ENCODE results near the gene RILPL1.
"Not testable (repeated sequence)": the region's sequence is repeated elsewhere in the genome, so short reads cannot be mapped to it uniquely, and the experiment has no call there.

Gene RILPL1

GRCh38 chr12:123489580-123489979, 43.9 kb downstream of the RILPL1 start:
- no peak for FAIRE-seq
- DNase-seq (ENCODE audit: insufficient read length) = no peak

GRCh38 chr12:123488539-123489230, 44.8 kb downstream of the RILPL1 start:
- FAIRE-seq (no peak), DNase-seq (ENCODE audit: insufficient read length) (no peak)
- TF ChIP-seq POLR2AphosphoS5 (IDR thresholded peaks at IDR 0.05; ENCODE audit: low read depth, low read length) (no peak), TAF1 (IDR thresholded peaks at IDR 0.05; ENCODE audit: borderline replicate concordance, low read depth, low read length) (no peak), POLR2A (IDR thresholded peaks at IDR 0.05; ENCODE audit: low read depth, low read length) (no peak)

More at GRCh38 chr12:123489580-123489979, 43.9 kb downstream of the RILPL1 start:
- TF ChIP-seq POLR2AphosphoS5 (IDR thresholded peaks at IDR 0.05; ENCODE audit: low read depth, low read length) (no peak), TAF1 (IDR thresholded peaks at IDR 0.05; ENCODE audit: borderline replicate concordance, low read depth, low read length) (no peak), POLR2A (IDR thresholded peaks at IDR 0.05; ENCODE audit: low read depth, low read length) (no peak)

DNA sequence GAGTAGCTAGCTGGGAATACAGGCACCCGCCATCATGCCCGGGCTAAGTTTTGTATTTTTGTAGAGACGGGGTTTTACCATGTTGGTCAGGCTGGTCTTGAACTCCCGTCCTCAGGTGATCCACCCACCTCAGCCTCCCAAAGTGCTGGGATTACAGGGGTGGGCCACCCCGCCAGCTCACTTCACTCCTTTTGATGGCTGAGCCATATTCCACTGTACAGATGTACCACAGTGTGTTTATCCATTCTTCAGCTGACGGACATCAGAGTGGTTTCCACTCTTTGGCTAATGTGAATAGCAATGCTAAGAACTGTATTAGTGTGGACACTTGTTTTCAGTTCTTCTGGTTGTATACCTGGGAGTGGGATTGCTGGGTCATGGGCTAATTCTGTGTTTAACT, 46.1 kb downstream of the RILPL1 start:
- TF ChIP-seq POLR2AphosphoS5 (IDR thresholded peaks at IDR 0.05; ENCODE audit: low read depth, low read length) (no peak), TAF1 (IDR thresholded peaks at IDR 0.05; ENCODE audit: borderline replicate concordance, low read depth, low read length) (no peak), POLR2A (IDR thresholded peaks at IDR 0.05; ENCODE audit: low read depth, low read length) (no peak)
- FAIRE-seq = no peak
- DNase-seq (ENCODE audit: insufficient read length) = no peak

DNA sequence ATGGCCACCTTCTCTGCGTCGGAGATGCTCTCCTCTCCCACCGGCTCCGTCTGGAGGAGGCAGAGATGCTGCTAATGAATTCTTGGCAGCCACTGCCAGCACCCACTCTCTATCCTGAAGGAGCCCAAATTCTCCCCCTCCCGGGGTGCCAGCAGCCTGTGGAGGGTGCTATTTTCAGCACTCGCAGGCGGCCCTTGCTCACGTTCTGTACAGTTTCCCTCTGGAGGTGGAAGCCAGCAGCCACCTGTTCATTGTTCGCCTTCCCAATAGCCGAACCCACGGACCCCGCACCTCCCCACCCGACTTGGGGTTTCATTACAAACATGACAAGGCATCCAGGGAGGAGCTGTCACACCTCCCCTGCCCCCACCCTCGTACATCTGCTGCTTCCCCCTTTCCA, 47.8 kb downstream of the RILPL1 start:
- no peak for DNase-seq (ENCODE audit: insufficient read length)
- no peak for TF ChIP-seq TAF1 (IDR thresholded peaks at IDR 0.05; ENCODE audit: borderline replicate concordance, low read depth, low read length)
- no peak for TF ChIP-seq POLR2A (IDR thresholded peaks at IDR 0.05; ENCODE audit: low read depth, low read length)
- no peak for TF ChIP-seq POLR2AphosphoS5 (IDR thresholded peaks at IDR 0.05; ENCODE audit: low read depth, low read length)
- FAIRE-seq = no peak

- TF ChIP-seq POLR2AphosphoS5 (IDR thresholded peaks at IDR 0.05; ENCODE audit: low read depth, low read length) (no peak), POLR2A (IDR thresholded peaks at IDR 0.05; ENCODE audit: low read depth, low read length) (no peak), TAF1 (IDR thresholded peaks at IDR 0.05; ENCODE audit: borderline replicate concordance, low read depth, low read length) (no peak)
- no peak for FAIRE-seq
- no peak for DNase-seq (ENCODE audit: insufficient read length)
These were observed 49.8 kb downstream of the RILPL1 start for GRCh38 chr12:123483602-123484248.

- no peak for DNase-seq (ENCODE audit: insufficient read length)
These were observed 50.6 kb downstream of the RILPL1 start for GRCh38 chr12:123482876-123483275.

GRCh38 chr12:123481251-123481650, 52.3 kb downstream of the RILPL1 start:
- FAIRE-seq; DNase-seq (ENCODE audit: insufficient read length): not testable (repeated sequence)

More at GRCh38 chr12:123482876-123483275, 50.6 kb downstream of the RILPL1 start:
- FAIRE-seq = no peak
- TF ChIP-seq POLR2A (IDR thresholded peaks at IDR 0.05; ENCODE audit: low read depth, low read length) = no peak
- TF ChIP-seq POLR2AphosphoS5 (IDR thresholded peaks at IDR 0.05; ENCODE audit: low read depth, low read length) = no peak
- no peak for TF ChIP-seq TAF1 (IDR thresholded peaks at IDR 0.05; ENCODE audit: borderline replicate concordance, low read depth, low read length)

DNA sequence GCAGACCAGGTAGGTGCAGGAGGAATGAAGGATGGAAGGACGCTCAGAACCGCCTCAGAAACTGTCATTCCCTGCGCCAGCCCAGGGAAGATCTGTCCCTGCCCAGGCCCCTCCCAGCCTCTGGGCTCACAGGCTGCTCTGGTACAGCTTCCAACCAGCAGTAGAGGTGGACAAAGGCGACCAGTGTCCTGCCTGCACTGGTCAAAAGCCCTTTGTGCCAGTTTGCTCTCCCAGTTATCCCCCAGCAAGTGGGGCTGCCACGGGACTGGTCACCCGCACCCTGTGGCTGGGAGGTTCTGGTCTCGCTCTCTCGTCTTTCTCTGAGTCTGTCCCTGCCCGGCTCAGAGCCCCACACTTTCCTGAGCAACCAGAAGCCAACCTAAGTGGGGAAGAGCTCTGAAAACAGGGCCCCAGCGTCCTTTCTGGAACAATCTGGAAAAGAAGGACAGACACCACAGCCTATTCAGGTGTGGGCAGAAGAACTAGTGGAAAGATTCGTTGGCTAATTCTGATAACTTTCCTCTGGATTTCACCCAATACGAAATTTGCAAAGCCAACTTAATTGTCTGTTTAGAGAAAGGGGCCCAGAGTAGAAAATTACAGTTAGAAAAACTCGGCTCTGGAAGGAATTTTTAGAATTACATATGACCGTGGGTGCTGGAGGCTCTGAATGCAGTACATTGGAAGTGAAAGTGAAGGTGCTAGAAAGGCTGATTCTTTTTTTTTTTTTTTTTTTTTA, 53.9 kb downstream of the RILPL1 start:
- FAIRE-seq (no peak), DNase-seq (ENCODE audit: insufficient read length) (no peak)
- TF ChIP-seq POLR2A (IDR thresholded peaks at IDR 0.05; ENCODE audit: low read depth, low read length) (no peak), TAF1 (IDR thresholded peaks at IDR 0.05; ENCODE audit: borderline replicate concordance, low read depth, low read length) (no peak), POLR2AphosphoS5 (IDR thresholded peaks at IDR 0.05; ENCODE audit: low read depth, low read length) (no peak)

- FAIRE-seq (no peak), DNase-seq (ENCODE audit: insufficient read length) (no peak)
- TF ChIP-seq POLR2AphosphoS5 (IDR thresholded peaks at IDR 0.05; ENCODE audit: low read depth, low read length) = no peak
- no peak for TF ChIP-seq TAF1 (IDR thresholded peaks at IDR 0.05; ENCODE audit: borderline replicate concordance, low read depth, low read length)
- no peak for TF ChIP-seq POLR2A (IDR thresholded peaks at IDR 0.05; ENCODE audit: low read depth, low read length)
These were observed 54.8 kb downstream of the RILPL1 start for GRCh38 chr12:123478762-123479161.

GRCh38 chr12:123478069-123478468, 55.5 kb downstream of the RILPL1 start:
- FAIRE-seq (no peak), DNase-seq (ENCODE audit: insufficient read length) (no peak)

DNA sequence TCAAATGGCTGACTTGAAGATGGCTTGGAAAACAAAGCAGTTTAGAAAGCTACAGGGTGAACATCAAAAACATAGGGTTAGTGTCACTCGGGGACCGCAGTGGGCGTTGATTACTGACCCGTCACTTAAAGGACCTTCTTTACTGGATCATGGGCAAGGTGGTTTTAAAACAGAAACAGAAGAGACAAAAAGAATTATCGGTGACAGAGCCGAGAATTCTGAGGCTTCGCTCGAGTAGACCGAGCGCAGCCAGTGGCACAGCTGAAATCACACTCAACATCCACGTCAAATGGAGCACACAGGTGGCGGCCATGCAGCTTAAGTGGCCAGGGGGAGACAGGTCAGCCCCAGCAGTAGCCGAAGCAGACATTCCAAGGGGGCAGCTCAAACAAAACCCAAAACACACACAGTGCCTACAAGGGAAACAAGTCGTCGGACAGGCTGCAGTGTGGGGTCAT, 58.2 kb downstream of the RILPL1 start:
- TF ChIP-seq POLR2AphosphoS5 (IDR thresholded peaks at IDR 0.05; ENCODE audit: low read depth, low read length) (no peak), POLR2A (IDR thresholded peaks at IDR 0.05; ENCODE audit: low read depth, low read length) (no peak), TAF1 (IDR thresholded peaks at IDR 0.05; ENCODE audit: borderline replicate concordance, low read depth, low read length) (no peak)
- no peak for DNase-seq (ENCODE audit: insufficient read length)
- FAIRE-seq = no peak

More at GRCh38 chr12:123478069-123478468, 55.5 kb downstream of the RILPL1 start:
- no peak for TF ChIP-seq POLR2A (IDR thresholded peaks at IDR 0.05; ENCODE audit: low read depth, low read length)
- TF ChIP-seq POLR2AphosphoS5 (IDR thresholded peaks at IDR 0.05; ENCODE audit: low read depth, low read length) = no peak
- no peak for TF ChIP-seq TAF1 (IDR thresholded peaks at IDR 0.05; ENCODE audit: borderline replicate concordance, low read depth, low read length)

Measured in GM12892 (cell line).